HFF-Myc (cell line): ENCODE measurements around the gene PTPRN2.

Experiments
- DNase-seq: peaks from one replicate; pipeline ENCODE4 v3.0.0-alpha.2; 2011; ENCODE audit warnings: low read depth; ENCODE audit errors: extremely low read depth
- H3K4me3 ChIP-seq: replicated peaks from 2 replicates; pipeline ENCODE4 v1.5.1; 2011; ENCODE audit warnings: low read depth, mild to moderate bottlenecking, control low read depth, low read length
- TF ChIP-seq, protein P1 (sequence below): IDR thresholded peaks from 2 replicates; pipeline ENCODE4 v1.5.1; 2012; ENCODE audit warnings: mild to moderate bottlenecking, low read depth, low read length, control low read depth; ENCODE audit errors: missing control alignments

PTPRN2 gene

GRCh38 chr7:157861031-157861491 is 726.6 kb downstream of the PTPRN2 start:
- no peak for DNase-seq
- no peak overlapping the region for H3K4me3 ChIP-seq
- TF ChIP-seq, protein P1, sequence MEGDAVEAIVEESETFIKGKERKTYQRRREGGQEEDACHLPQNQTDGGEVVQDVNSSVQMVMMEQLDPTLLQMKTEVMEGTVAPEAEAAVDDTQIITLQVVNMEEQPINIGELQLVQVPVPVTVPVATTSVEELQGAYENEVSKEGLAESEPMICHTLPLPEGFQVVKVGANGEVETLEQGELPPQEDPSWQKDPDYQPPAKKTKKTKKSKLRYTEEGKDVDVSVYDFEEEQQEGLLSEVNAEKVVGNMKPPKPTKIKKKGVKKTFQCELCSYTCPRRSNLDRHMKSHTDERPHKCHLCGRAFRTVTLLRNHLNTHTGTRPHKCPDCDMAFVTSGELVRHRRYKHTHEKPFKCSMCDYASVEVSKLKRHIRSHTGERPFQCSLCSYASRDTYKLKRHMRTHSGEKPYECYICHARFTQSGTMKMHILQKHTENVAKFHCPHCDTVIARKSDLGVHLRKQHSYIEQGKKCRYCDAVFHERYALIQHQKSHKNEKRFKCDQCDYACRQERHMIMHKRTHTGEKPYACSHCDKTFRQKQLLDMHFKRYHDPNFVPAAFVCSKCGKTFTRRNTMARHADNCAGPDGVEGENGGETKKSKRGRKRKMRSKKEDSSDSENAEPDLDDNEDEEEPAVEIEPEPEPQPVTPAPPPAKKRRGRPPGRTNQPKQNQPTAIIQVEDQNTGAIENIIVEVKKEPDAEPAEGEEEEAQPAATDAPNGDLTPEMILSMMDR, result no peak

DNA sequence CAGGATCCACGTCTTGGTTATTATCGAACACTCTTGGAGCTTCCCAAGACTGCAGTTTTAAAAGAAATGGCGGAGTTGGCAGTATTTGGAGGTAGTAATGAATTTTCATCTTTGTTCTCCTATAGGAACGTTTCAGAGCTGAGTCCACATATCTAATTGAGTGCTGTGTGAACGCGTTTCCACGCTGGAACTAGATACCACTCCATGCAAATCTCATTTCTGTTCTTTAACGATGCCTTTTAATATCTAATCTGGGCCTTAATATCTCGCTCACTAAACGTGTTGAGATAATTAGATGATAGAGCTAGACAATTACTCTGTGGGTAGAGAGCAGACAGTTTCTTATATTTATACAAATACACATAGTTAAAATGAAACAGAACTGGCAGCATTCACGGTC is 727.2 kb downstream of the PTPRN2 start:
- TF ChIP-seq, protein P1, result no peak
- no peak overlapping the region for H3K4me3 ChIP-seq
- no peak for DNase-seq

DNA sequence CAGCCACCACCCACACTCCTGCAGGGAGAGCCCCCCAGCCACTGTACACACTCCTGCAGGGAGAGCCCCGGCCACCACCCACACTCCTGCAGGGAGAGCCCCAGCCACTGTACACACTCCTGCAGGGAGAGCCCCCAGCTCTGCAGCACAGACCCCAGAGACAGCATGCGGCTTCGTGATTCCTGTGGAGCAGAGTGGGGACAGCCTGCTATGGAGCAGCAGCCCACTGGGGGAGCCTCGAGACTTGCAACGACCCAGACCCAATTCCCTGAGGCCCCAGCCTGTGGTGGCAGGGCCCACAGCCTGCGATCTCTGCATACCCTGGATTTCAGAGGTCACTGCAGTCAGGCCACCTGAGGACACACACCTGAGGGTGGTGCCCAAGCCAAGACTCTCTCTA is 727.7 kb downstream of the PTPRN2 start:
- no peak overlapping the region for H3K4me3 ChIP-seq
- TF ChIP-seq, protein P1, result no peak
- DNase-seq, result no peak

DNA sequence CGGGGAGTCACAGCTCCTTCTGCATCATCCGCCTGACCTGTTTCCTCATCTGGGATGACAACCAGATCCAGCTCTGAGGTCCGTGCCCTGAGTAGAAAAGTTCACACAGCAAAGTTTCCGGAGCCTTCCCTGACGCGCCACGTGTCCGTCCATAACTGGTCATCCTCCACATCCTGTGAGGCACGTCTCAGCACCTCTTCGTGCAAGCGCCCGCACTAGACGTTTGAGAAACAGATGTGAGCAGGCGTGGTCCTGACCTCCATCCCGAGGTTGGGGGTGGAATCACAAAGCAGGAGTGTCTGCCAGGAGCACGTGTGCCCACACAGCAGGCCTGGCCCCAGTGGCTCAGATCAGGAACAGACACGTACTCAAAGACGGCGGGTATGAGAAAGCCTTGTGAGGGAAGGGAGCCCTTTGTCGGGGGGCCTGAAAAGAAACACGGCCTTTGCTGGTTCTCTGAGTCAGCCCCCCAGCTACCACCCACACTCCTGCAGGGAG is 730.0 kb downstream of the PTPRN2 start:
- H3K4me3 ChIP-seq, result no peak overlapping the region
- TF ChIP-seq, protein P1, result no peak
- DNase-seq, result no peak

- TF ChIP-seq, protein P1, result no peak
Measured at GRCh38 chr7:157856873-157857577, 730.6 kb downstream of the PTPRN2 start.

GRCh38 chr7:157855452-157856213 is 732.0 kb downstream of the PTPRN2 start:
- TF ChIP-seq, protein P1, result no peak
- no peak for DNase-seq
- no peak overlapping the region for H3K4me3 ChIP-seq

More at GRCh38 chr7:157856873-157857577, 730.6 kb downstream of the PTPRN2 start:
- DNase-seq, result no peak
- no peak overlapping the region for H3K4me3 ChIP-seq
